ENCODE data around the gene KIF1C. TPM values are rescaled to one million over a fixed set of nuclear protein-coding genes. Genes with fewer than 3 reads are reported as not detected.

The KIF1C gene
- total and polyA plus RNA-seq, 4 donors = 10.4 to 62.2 (median 36.8) TPM

- H3K9ac ChIP-seq (ENCODE audit: low read depth in 1 of 2, low read length in 2 of 2) = no peak overlapping the region
- WGBS = 79% methylated on average over 15 of the region's 15 CpGs
- TF ChIP-seq RAD21 (IDR thresholded peaks at IDR 0.05) (no peak), MAX (IDR thresholded peaks at IDR 0.05) (no peak), HNF4G (IDR thresholded peaks at IDR 0.05) (no peak), FOXA2 (IDR thresholded peaks at IDR 0.05) (no peak), JUND (IDR thresholded peaks at IDR 0.05) (no peak), HNF4A (conservative IDR thresholded peaks at IDR 0.05) (no peak), RXRA (IDR thresholded peaks at IDR 0.05) (no peak), TAF1 (conservative IDR thresholded peaks at IDR 0.05) (no peak), ZBTB33 (IDR thresholded peaks at IDR 0.05) (no peak), NR2F2 (IDR thresholded peaks at IDR 0.05) (no peak), REST (IDR thresholded peaks at IDR 0.05) (no peak), EGR1 (IDR thresholded peaks at IDR 0.05; ENCODE audit: low read depth in 2 of 2) (no peak), CTCF (IDR thresholded peaks at IDR 0.05; ENCODE audit: low read depth, low read length, missing input control) (no peak), GABPA (IDR thresholded peaks at IDR 0.05 in 1 of 2, conservative IDR thresholded peaks at IDR 0.05 in 1 of 2) (no peak)
- no peaks in the 10 kb centered on the region for H3K27me3 ChIP-seq (ENCODE audit: control insufficient read depth in 4 of 4, insufficient read depth in 4 of 4, low read length in 3 of 4)
- H3K36me3 ChIP-seq (ENCODE audit: control insufficient read depth in 4 of 4, insufficient read depth in 3 of 4, low read depth in 1 of 4, low read length in 3 of 4) = no peaks in the 10 kb centered on the region
- H3K4me1 ChIP-seq (ENCODE audit: control insufficient read depth in 4 of 4, insufficient read depth in 4 of 4, low read length in 3 of 4) = no peaks in the 10 kb centered on the region
- H3K9me3 ChIP-seq (ENCODE audit: control insufficient read depth in 4 of 4, low read length in 3 of 4) = no peaks in the 10 kb centered on the region
- no peak overlapping the region for H3K4me3 ChIP-seq (ENCODE audit: low read depth in 1 of 3, low read length in 3 of 3)
- H3K27ac ChIP-seq (ENCODE audit: low read depth in 1 of 2, low read length in 2 of 2) = no peak overlapping the region
- no peak for DNase-seq (ENCODE audit: low spot score)
Observed at GRCh38 chr17:5042157-5043022, 44.6 kb downstream of the KIF1C start.

GRCh38 chr17:5043524-5043923 is 45.8 kb downstream of the KIF1C start:
- 98% methylated on average over 1 of the region's 1 CpG for WGBS
- DNase-seq (ENCODE audit: low spot score) = no peak
- Histone ChIP-seq H3K9me3 (ENCODE audit: control insufficient read depth in 4 of 4, low read length in 3 of 4) (no peaks in the 10 kb centered on the region), H3K27ac (ENCODE audit: low read depth in 1 of 2, low read length in 2 of 2) (no peak overlapping the region), H3K4me1 (ENCODE audit: control insufficient read depth in 4 of 4, insufficient read depth in 4 of 4, low read length in 3 of 4) (no peaks in the 10 kb centered on the region), H3K4me3 (ENCODE audit: low read depth in 1 of 3, low read length in 3 of 3) (no peak overlapping the region), H3K27me3 (ENCODE audit: control insufficient read depth in 4 of 4, insufficient read depth in 4 of 4, low read length in 3 of 4) (no peaks in the 10 kb centered on the region), H3K36me3 (ENCODE audit: control insufficient read depth in 4 of 4, insufficient read depth in 3 of 4, low read depth in 1 of 4, low read length in 3 of 4) (no peaks in the 10 kb centered on the region), H3K9ac (ENCODE audit: low read depth in 1 of 2, low read length in 2 of 2) (no peak overlapping the region)
- TF ChIP-seq MAX (IDR thresholded peaks at IDR 0.05) = no peak
- no peak for TF ChIP-seq REST (IDR thresholded peaks at IDR 0.05)
- no peak for TF ChIP-seq TAF1 (conservative IDR thresholded peaks at IDR 0.05)
- TF ChIP-seq SP1 (IDR thresholded peaks at IDR 0.05) = no peak
- no peak for TF ChIP-seq HNF4A (conservative IDR thresholded peaks at IDR 0.05)
- no peak for TF ChIP-seq EGR1 (IDR thresholded peaks at IDR 0.05; ENCODE audit: low read depth in 2 of 2)
- no peak for TF ChIP-seq NR2F2 (IDR thresholded peaks at IDR 0.05)
- no peak for TF ChIP-seq YY1 (IDR thresholded peaks at IDR 0.05)
- TF ChIP-seq RXRA (IDR thresholded peaks at IDR 0.05) = no peak
- no peak for TF ChIP-seq RAD21 (IDR thresholded peaks at IDR 0.05)
- no peak for TF ChIP-seq HNF4G (IDR thresholded peaks at IDR 0.05)
- no peak for TF ChIP-seq GABPA (IDR thresholded peaks at IDR 0.05 in 1 of 2, conservative IDR thresholded peaks at IDR 0.05 in 1 of 2)
